ENCODE measurements around the gene ZDHHC12.

Gene ZDHHC12, protein sequence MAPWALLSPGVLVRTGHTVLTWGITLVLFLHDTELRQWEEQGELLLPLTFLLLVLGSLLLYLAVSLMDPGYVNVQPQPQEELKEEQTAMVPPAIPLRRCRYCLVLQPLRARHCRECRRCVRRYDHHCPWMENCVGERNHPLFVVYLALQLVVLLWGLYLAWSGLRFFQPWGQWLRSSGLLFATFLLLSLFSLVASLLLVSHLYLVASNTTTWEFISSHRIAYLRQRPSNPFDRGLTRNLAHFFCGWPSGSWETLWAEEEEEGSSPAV

DNA sequence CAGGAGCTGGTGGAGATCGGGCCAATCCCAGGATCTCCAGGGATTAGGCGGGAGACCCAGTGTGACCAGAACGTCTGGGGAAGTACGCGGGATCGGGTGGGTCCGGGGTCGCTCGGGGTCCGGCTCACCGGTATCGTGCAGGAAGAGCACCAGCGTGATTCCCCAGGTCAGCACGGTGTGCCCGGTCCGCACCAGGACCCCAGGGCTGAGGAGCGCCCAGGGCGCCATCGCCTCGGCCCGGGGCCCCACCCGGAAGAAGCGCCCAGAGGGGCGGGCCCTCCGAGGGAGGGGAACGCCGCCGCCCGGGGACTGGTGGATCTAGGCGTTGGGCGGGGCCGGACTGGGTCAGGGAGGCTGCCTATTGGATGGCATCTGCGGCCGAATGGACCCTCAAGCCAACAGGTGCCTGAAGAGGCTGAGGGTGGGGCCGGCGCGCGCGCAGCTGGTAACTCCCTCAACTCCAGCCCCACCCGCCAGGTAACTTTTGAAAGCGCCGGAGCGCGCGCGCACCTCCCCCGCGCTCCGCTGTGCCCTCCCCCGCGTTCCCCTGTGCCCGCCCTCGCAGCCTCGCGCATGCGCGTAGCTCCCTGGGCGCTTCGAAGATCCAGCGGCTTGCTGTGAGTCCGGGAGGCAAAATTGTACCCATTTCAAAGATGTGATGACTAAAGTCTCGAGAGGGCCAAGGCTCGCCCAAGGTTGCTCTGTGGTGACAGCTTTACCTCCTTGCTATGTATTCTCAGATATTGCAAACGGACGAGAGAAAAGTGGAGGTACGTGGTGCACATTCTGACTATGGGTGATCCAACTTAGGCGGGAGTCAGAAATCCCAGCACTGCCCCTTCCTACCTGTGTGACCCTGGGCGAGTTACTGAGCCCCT is at the start of gene ZDHHC12:
ZDHHC12 (minus strand) TSS at position 262 of the 878 bp plus-strand sequence; CDS start at position 228, 34 bp downstream.
- peak; percentile 96 to 98 for DNase-seq (ENCODE audit: low read depth in 2 of 2, low spot score in 1 of 2)

DNA sequence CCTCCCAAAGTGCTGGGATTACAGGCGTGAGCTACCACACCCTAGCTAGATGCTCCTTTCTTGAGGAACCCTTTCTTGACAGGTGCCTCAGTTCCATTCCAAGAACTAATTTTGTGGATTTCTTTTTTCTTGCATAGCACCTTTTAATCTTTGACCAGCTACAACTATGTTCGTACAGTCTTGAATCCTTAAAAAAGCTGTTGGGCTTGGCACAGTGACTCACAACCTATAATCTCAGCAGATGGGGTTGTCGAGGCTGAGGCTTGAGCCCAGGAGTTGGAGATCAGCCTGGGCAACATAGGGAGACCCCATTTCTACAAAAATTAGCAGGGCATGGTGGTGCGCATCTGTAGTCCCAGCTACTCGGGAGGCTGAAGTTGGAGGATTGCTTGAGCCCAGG is 49.1 kb upstream of the ZDHHC12 start:
- DNase-seq (ENCODE audit: low read depth in 2 of 2, low spot score in 1 of 2), result no peak

DNA sequence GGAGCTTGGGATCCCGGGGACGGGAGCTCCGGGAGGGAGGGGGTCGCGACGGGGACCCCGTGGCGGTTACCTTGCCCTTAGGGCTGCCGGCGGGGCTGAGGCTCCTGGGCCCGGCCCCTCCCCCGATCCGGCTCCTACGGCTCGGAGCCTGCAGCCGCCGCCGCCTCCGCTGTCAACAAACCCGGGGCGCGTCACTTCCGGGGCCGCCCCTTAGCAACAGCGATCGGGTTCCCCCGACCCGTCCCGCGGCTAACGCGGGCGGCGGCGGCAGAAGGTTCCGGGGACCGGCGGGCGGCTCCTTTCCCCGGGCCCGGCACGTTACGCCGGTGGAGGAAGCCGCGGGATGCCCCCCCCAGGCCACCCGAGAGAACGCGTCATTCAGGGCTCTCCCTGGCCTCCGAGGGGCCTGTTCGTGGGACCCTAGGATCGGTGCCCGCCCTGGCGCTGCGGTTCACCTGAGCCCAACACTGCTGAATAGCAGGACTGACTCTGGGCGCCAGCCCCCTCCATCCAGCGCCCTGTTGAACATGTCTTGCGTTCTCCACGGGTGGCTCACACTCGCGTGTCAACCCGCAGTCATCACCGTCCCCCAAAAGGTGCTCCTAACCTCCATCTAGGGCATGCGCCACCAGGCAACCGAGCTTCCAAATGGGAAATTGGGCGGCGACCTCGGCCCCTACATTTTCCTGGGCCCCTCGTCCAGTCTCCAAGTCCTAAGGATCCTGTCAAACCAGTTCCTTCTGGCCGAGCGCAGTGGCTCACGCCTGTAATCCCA is 48.0 kb upstream of the ZDHHC12 start, which contains the start of gene ZER1:
ZER1 (minus strand) TSS at position 183 of the 775 bp plus-strand sequence. CDS start 16,362 bp downstream, outside the sequence.
- DNase-seq (ENCODE audit: low read depth in 2 of 2, low spot score in 1 of 2), result peak; percentile 85 to 88

DNA sequence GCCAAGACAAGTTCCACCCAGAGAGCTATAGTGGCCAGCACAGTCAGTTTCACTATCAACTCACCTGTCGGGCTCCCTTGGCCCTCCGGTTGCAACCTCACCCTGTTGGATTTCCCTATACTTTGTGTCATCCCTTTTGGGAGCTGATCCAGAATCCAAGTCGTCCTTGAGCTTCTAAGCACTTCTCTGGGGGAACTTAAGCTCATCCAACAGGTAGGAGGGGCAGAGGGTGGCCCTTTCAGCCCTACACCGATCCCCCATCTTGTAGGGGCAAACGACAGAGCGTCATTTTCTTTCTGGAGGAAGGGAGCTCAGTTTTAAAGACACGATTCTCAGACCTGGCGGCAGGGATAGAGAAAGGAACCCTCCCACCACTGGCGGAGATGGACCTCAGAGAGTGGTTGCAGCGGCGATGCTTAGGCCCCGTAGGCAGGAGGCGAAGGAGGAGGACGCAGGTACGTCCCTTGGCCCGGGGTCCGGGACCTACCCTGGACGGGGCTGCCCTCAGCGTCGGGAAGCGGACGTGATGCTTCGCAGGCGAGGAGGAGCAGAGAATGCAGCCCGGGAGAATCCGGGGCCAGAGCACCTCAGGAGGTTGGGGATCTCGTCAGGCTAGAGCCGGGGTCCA is 47.3 kb upstream of the ZDHHC12 start:
- DNase-seq (ENCODE audit: low read depth in 2 of 2, low spot score in 1 of 2), result no peak

DNA sequence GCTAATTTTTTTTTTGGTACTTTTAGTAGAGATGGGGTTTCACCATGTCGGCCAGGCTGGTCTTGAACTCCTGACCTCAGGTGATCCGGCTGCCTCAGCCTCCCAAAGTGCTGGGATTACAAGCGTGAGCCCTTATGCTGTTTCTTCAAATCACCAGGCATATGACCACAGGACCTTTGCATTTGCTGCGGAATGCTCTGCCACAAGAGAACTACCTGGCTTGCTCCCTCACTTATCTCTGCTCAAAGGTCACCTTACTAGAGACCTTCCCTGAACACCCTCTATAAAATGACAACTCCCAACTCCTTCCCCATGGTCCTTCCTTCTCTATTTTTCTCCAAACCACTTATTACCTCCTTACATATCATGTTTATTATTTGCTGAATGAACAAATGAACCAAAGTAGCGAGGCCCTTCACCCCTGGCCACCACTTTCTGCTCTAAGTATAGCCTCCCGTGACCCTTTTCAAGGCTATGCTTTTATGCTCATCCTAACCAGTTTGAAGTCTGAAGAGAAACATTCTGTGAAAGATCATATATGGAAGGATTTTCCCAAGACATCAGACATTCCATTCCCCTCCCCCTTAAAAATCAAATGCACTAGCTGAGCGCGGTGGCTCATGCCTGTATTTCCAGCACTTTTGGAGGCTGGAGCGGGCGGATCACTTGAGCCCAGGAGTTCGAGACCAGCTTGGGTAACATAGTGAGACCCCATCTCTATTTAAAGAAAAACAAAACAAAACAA is 46.5 kb upstream of the ZDHHC12 start:
- DNase-seq (ENCODE audit: low read depth in 2 of 2, low spot score in 1 of 2), result no peak

DNA sequence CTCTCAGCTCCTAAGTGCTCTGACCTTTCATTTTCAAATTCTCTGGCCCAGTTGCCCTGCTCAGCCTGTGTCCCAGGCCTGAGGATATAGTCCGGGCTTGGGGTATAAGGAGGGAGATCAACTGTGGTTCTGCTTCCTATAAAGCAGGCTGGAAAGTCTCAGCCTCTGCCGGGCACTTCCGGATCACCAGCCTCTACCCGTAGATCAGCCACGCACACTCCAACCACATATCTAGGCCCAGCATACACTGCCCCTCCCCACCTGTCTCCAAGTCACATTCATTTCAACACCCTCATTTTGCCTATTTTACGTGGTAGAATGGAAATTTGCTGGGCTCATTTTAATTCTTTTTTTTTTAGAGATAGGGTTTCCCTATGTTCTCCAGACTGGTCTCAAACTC is 44.7 kb upstream of the ZDHHC12 start:
- no peak for DNase-seq (ENCODE audit: low read depth in 2 of 2, low spot score in 1 of 2)

DNA sequence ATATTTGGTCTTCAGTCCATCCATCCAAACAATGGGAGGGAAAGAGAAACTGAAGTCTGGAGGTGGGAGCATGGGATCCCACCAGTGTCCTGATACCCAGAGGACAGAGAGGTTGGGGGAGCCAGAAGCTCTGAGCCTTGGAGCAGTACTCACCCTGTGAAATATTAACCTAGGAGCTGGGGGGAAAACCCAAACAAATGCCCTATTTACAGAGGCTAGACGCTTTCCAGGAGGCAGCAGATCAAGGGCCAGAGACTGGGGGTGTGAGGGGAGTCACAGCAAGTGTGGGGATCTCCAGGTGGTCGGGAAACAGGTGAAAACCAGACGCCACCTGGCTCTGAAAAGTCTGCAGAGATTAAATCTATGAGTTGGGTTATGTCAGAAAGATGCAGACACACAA is 41.6 kb upstream of the ZDHHC12 start:
- no peak for DNase-seq (ENCODE audit: low read depth in 2 of 2, low spot score in 1 of 2)

DNA sequence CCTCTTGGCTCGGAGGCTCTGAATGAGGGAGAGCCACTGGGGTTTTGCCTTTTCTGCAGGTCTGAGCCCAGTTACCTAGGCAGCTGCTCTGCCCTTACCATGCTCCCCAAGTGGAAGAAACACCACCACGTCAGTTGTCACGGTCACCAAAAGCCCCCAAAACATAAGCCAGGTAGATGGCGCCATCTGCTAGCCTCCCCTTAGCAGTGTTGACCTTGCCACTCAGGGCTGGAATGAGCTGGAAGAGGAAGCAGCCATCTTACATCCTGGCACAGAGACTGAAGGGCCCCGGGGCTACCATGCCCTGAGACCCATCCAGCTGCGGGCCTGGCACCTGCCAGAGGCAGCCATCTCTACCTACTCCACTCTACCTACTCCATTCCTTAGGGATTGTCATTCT is 40.4 kb upstream of the ZDHHC12 start:
- no peak for DNase-seq (ENCODE audit: low read depth in 2 of 2, low spot score in 1 of 2)

DNA sequence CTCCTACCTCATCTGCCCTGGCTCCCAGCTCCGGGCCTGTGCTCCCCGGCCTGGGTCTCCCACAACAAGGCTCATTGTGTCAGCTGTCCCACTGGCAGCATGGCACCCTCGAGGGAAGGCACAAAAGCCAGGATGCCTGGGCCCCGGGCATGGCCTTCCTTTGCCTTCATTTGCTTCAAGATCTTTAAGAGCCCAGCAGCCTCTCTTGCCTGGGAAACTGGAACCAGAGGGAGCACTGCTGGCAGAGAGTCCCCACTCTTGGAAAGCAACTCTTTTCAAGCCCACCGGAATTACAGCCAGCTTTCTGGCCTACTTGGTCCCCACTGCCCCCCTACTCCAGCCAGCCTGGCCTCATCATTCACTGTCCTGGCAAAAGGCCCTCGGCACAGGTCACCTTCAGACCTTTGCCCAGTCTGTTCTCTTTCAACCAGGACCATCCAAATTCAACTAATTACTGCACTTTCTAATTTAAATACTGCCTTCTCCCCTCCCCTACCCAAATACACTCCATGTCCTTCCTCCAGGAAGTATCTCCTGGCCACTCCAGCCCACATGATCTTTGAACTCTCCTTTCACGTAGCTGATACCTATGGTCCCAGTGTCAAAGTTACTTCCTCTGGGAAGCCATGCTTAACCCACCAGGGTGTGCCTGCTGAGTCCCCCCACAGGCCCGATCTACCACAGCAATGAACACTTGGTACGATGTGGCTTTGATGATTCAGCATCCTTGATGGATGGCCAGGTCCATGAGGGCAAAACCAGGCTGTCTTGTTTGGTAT is 38.9 kb upstream of the ZDHHC12 start:
- DNase-seq (ENCODE audit: low read depth in 2 of 2, low spot score in 1 of 2), result no peak

DNA sequence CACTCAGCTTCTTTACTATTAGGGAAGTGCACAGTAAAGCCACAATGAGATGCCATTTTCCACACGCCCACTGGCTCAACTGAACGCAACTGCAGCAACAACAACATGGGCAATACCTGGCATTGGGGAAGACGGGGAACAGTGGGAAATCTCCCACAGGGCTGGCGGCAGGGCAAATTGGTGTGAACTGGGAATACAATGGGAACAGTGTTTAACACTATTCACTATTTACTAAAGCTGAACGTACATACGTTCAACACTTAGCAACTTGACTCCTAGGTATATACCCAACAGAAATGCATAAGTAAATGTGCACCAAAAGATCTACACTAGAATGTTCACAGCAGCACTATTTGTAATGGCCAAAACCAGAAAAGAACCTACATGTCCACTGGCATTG is 33.7 kb upstream of the ZDHHC12 start:
- DNase-seq (ENCODE audit: low read depth in 2 of 2, low spot score in 1 of 2), result no peak

DNA sequence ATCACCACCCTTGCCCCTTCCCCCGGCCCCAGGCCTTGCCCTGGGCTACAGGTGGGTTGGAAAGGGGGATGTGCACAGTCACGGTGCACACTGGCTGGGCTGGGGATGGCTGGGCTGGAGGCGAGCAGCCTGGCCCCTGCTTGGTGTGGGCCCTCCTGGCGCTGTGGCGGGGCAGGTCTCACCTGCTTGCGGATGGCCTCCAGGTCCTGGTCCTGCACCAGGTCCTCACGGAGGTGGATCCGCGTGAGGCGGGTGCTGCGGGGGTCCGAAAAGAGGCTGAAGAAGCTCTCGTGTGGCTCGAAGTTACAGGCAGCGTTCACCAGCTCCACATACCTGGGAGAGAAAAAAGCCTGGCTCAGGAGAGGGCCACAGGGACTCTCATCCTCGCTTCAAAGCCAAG is 29.7 kb upstream of the ZDHHC12 start:
- no peak for DNase-seq (ENCODE audit: low read depth in 2 of 2, low spot score in 1 of 2)

DNA sequence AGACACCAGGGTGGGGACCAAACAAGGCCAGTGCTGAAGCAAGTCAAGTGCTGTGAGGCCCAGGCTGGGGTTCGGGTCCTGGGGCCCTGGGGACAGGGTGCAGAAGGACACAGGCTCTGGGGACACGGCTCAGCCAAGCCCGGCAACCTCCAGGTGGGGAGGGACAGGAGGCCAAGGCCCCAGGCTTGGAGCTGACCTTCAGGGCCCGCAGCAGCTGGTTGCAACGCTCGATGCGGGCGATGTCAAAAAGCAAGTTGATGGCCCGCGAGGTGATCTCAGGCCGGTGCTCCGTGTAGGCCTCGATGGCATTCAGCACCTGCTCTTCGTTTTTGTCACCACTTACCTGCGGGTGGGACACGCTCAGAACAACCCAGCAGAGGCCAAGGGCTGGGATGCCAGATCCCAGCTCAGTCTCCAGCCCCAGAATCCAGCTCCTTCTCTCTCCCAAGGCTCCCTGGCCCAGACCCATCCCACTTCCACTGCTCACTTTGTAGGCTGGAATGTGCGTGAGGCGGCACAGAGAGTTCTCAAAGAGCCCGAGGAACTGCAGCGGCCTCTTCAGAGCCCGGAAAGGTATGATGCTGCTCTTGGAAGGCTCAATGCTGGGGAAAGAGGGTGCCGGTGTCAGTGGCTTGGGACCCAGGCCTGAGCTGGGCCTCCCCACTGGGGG is 27.1 kb upstream of the ZDHHC12 start:
- no peak for DNase-seq (ENCODE audit: low read depth in 2 of 2, low spot score in 1 of 2)

DNA sequence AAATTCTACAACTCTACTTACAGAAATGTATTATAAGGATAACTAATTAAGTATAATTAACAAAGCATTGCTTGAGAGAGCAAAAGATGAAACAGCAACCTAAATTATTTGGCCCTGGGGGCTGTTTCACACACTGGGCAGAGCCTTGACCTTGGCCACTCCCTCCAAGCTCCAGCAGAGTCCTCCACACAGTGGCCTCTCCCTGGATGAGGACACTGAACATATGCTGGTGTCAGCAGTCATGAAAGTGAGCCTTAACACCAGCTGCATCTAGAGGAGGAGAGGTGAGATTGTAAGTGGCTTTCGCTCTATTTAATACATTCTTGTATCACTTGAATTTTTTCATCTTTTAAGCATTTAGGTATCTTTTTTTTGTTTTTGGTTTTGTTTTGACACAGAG is 23.3 kb upstream of the ZDHHC12 start:
- no peak for DNase-seq (ENCODE audit: low read depth in 2 of 2, low spot score in 1 of 2)

DNA sequence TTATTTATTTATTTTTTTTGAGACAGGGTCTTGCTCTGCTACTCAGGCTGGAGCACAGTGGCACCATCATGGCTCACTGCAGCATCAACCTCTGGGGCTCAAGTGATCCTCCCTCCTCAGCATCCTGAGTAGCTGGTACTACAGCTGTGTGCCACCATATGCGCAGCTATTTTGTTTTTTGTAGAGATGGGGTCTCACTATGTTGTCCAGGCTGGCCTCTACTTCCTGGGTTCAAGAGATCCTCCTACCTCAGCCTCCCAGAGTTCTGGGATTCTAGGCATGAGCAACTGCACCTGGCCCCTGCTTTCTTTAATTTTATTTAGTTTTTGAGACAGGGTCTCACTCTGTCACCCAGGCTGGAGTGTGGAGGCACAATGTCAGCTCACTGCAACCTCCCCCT is 19.5 kb upstream of the ZDHHC12 start:
- no peak for DNase-seq (ENCODE audit: low read depth in 2 of 2, low spot score in 1 of 2)

DNA sequence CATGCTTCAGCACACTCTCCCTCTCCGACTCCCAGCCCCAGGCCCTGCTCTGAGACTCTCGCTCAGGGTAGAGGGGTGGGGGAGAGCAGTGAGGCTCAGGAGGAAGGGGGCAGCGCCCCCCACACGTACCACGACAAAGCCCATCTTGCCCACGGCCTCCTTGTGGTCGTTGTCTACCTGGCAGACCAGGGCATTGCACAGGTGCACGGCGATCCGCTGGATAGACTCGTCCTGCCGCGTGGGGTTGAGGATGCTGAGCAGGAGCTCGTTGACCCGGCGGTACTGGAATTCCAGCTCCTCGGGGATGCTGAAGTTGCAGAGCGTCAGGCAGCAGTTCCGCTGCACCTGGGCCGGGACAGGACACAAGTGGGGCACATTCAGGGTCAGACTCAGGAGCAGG is 18.5 kb upstream of the ZDHHC12 start:
- DNase-seq (ENCODE audit: low read depth in 2 of 2, low spot score in 1 of 2), result no peak

DNA sequence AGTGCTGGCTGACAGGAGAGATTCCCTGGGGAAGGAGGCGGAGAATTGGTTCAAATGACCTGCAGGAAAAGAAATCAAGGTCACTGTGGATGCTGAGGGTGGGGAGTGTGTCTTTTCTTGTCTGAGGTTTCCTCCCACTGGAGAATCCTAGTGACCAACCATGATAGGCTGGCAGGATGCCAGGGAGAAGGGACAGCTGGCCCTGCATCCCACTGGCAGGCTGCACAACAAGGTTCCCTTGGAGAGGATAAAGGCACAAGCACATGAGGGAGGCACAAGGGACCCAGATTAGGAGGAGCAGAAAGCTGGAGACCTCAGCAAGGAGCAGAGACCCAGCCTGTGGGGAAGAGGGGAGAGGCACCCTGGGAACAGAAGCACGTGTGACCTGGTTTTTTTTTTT is 11.4 kb upstream of the ZDHHC12 start:
- no peak for DNase-seq (ENCODE audit: low read depth in 2 of 2, low spot score in 1 of 2)

DNA sequence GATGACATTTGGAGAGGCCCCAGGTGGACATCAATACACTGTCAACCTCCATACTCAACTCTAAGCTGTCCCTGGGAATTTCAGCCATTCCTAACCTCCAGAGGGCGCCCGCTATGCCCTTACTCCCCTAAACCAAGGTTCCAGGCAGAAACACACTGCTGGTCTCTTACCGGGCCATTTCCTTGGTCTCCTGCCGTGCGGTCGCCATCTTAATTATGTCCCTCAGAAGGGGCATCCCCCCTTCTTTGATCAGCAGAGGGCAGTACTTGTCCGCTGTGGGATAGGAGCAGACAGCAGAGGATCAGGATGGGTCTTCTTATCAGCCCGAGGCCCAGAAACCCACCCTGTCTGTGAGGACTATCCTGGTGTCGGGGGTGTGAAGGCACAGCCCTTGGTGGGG is 9.3 kb upstream of the ZDHHC12 start:
- DNase-seq (ENCODE audit: low read depth in 2 of 2, low spot score in 1 of 2), result no peak

DNA sequence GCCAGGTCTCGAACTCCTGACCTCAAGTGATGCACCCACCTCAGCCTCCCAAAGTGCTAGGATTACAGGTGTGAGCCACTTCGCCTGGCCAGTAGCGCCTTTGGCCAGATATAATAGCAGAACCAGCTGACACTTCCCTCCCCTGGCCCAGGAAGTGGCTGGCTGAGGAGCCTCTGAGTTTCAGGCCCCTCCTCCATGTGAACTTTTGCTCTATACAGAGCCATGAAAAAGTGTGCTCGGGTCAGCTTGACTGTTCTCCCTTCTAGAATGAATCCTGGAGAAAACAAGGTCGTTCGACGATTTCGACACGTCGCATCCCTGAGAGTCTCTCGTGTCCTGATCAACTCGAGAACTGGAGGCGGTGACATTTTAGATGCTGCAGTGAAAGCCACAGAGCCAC is 8.6 kb upstream of the ZDHHC12 start:
- no peak for DNase-seq (ENCODE audit: low read depth in 2 of 2, low spot score in 1 of 2)

DNA sequence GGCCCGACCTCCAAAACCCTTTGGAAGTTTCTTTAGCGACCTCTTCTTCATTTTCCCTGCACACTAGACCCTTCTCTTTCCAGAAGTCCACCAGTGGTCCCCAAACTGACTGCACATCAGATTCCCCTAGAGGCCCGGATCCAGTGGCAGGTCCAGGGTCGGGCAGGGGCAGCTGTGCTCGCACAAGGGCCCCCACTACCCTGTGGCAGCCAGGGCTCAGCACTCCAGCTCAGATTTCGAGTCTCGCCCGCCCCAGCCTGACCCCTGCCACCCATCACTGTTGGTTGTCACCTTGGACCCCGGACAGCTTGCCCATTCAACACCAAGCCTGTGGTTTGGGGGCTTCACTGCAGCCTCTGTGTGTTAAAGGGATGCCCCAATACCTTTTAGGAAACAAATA is 7.8 kb upstream of the ZDHHC12 start:
- no peak for DNase-seq (ENCODE audit: low read depth in 2 of 2, low spot score in 1 of 2)
